HCT116 (cell line): ENCODE data around the gene RNF220. TPM values are rescaled to one million over a fixed set of nuclear protein-coding genes. Genes with fewer than 3 reads are reported as not detected.

Experiments
- ATAC-seq: fragments of 200-7000 bp; cut with Tn5 transposase; 2 replicates; pipeline ENCODE4 v1.9.1; 2020; ENCODE audit warnings: mild to moderate bottlenecking, moderate library complexity
- BruUV-seq: library from RNA; stranded (reverse); fragments of 400-500 nt; replicated peaks from 2 replicates; lab custom pipeline; 2021; lab: Mats Ljungman, UMichigan
- CTCF ChIA-PET: fragments of 300-600 bp; sonication (Branson Sonifier 250); formaldehyde crosslinking; loops from one replicate; lab custom pipeline; 2021; ENCODE audit warnings: antibody characterized with exemption; lab: Charles Lee
- POLR2A ChIA-PET: fragments of 300-600, 350-600 bp; sonication (Branson Sonifier 250); formaldehyde crosslinking; loops from one replicate; lab custom pipeline; 2021; ENCODE audit warnings: antibody characterized with exemption; lab: Charles Lee
- RAD21 ChIA-PET, 2 experiments: fragments of 300-600 bp; sonication (Branson Sonifier 250); formaldehyde crosslinking; loops; one replicate each; lab custom pipeline; 2023; ENCODE audit warnings: low total read pairs in 2 of 2; ENCODE audit not compliant: uncharacterized antibody in 2 of 2, unreplicated experiment in 2 of 2, low non-redundant PET in 1 of 2; lab: Charles Lee
- DNase-seq: peaks from one replicate; pipeline ENCODE4 v3.0.0-alpha.2; 2010; ENCODE audit warnings: low read depth, low spot score
- H2AFZ ChIP-seq: fragments of 200-600 bp; shearing (Covaris generic), sonication (generic); 2 replicates; pipeline ENCODE4 v1.6.1; 2017; ENCODE audit warnings: low read depth, mixed run types, mixed read lengths, antibody characterized with exemption, low read length; ENCODE audit not compliant: poor library complexity, severe bottlenecking
- H3K27ac ChIP-seq: 2 replicates; pipeline ENCODE4 v1.5.1; 2012; ENCODE audit warnings: low read depth, low read length
- H3K27me3 ChIP-seq: fragments of 200-600 bp; sonication (generic); 2 replicates; pipeline ENCODE4 v1.6.1; 2016; ENCODE audit warnings: mixed run types, low read length, mixed read lengths; ENCODE audit not compliant: insufficient read depth
- H3K36me3 ChIP-seq, 2 experiments: fragments of 200-500 bp in 1 of 2; fragments of 200-600 bp in 1 of 2; sonication (Bioruptor generic) in 1 of 2; sonication (generic) in 1 of 2; 2 replicates each; pipeline versions ENCODE4 v1.5.1 to v1.6.1; 2014 to 2016; ENCODE audit warnings: low read length in 2 of 2, inconsistent platforms in 1 of 2, mixed read lengths in 1 of 2, mixed run types in 1 of 2; ENCODE audit not compliant: insufficient read depth in 2 of 2, control insufficient read depth in 1 of 2
- H3K4me1 ChIP-seq, 2 experiments: fragments of 200-600 bp in 1 of 2; sonication (generic) in 1 of 2; 2 replicates each; pipeline versions ENCODE4 v1.5.1 to v1.6.1; 2012 to 2017; ENCODE audit warnings: low read length in 2 of 2, inconsistent platforms in 1 of 2, mild to moderate bottlenecking in 1 of 2, mixed read lengths in 1 of 2, mixed run types in 1 of 2, moderate library complexity in 1 of 2; ENCODE audit not compliant: insufficient read depth in 2 of 2, control insufficient read depth in 1 of 2
- H3K4me2 ChIP-seq: fragments of 200-600 bp; sonication (generic); 2 replicates; pipeline ENCODE4 v1.6.1; 2017; ENCODE audit warnings: mixed run types, low read length, mixed read lengths
- H3K4me3 ChIP-seq, 2 experiments: fragments of 200-600 bp in 1 of 2; sonication (generic) in 1 of 2; replicated peaks in 1 of 2; 2 replicates each; pipeline ENCODE4 v1.5.1; 2011 to 2016; ENCODE audit warnings: low read length in 2 of 2, control low read depth in 1 of 2, low read depth in 1 of 2, mild to moderate bottlenecking in 1 of 2, mixed read lengths in 1 of 2, mixed run types in 1 of 2
- H3K79me2 ChIP-seq: fragments of 200-600 bp; sonication (generic); 2 replicates; pipeline ENCODE4 v1.6.1; 2017; ENCODE audit warnings: mild to moderate bottlenecking, mixed run types, low read length, moderate library complexity, mixed read lengths; ENCODE audit not compliant: insufficient read depth
- H3K9ac ChIP-seq: fragments of 200-600 bp; sonication (generic); 2 replicates; pipeline ENCODE4 v1.6.1; 2016; ENCODE audit warnings: low read length, mixed read lengths
- H3K9me2 ChIP-seq: fragments of 200-600 bp; sonication (generic), shearing (Covaris generic); 2 replicates; pipeline ENCODE4 v1.6.1; 2017; ENCODE audit warnings: mixed run types, mild to moderate bottlenecking, moderate library complexity; ENCODE audit not compliant: insufficient read depth
- H3K9me3 ChIP-seq, 2 experiments: fragments of 200-500 bp in 1 of 2; fragments of 200-600 bp in 1 of 2; sonication (Bioruptor generic) in 1 of 2; sonication (generic) in 1 of 2; 2 replicates each; pipeline ENCODE4 v1.6.1; 2014 to 2017; ENCODE audit warnings: low read length in 2 of 2, mixed read lengths in 2 of 2, inconsistent platforms in 1 of 2, low read depth in 1 of 2, mild to moderate bottlenecking in 1 of 2, mixed run types in 1 of 2, moderate library complexity in 1 of 2; ENCODE audit not compliant: control insufficient read depth in 1 of 2, insufficient read depth in 1 of 2
- H4K20me1 ChIP-seq: fragments of 200-600 bp; sonication (generic), shearing (Covaris generic); 2 replicates; pipeline ENCODE4 v1.6.1; 2017; ENCODE audit warnings: mixed run types, mild to moderate bottlenecking, moderate library complexity; ENCODE audit not compliant: insufficient read depth
- ATF3 ChIP-seq: IDR thresholded peaks from 2 replicates; pipeline ENCODE4 v1.6.1; 2012
- CBX3 ChIP-seq: IDR thresholded peaks from 2 replicates; pipeline ENCODE4 v1.6.1; 2012; ENCODE audit warnings: low read depth
- CEBPB ChIP-seq: IDR thresholded peaks from 2 replicates; pipeline ENCODE4 v1.6.1; 2012; ENCODE audit warnings: low read depth
- CTCF ChIP-seq, 3 experiments: fragments of 200-600 bp in 1 of 3; sonication (generic) in 1 of 3; IDR thresholded peaks in 2 of 3; conservative IDR thresholded peaks in 1 of 3; 2 replicates each; pipeline ENCODE4 v1.5.1; 2012 to 2017; ENCODE audit warnings: low read depth in 2 of 3, low read length in 2 of 3, antibody characterized with exemption in 1 of 3, borderline replicate concordance in 1 of 3, control low read depth in 1 of 3, mild to moderate bottlenecking in 1 of 3, mixed read lengths in 1 of 3, mixed run types in 1 of 3, moderate library complexity in 1 of 3; ENCODE audit not compliant: insufficient read depth in 1 of 3
- EGR1 ChIP-seq: IDR thresholded peaks from 2 replicates; pipeline ENCODE4 v1.6.1; 2012; ENCODE audit warnings: low read depth
- ELF1 ChIP-seq: IDR thresholded peaks from 2 replicates; pipeline ENCODE4 v1.6.1; 2012; ENCODE audit warnings: low read depth, borderline replicate concordance
- EZH2 ChIP-seq: fragments of 200-600 bp; sonication (generic); IDR thresholded peaks from 2 replicates; pipeline ENCODE4 v1.6.1; 2017; ENCODE audit warnings: antibody characterized with exemption, mixed run types
- EZH2phosphoT487 ChIP-seq: fragments of 200-600 bp; IDR thresholded peaks from 2 replicates; pipeline ENCODE4 v1.6.1; 2018; ENCODE audit warnings: antibody characterized with exemption, borderline replicate concordance
- FOSL1 ChIP-seq: IDR thresholded peaks from 2 replicates; pipeline ENCODE4 v1.6.1; 2012; ENCODE audit warnings: low read depth
- POLR2A ChIP-seq: IDR thresholded peaks from 2 replicates; pipeline ENCODE4 v1.7.0; 2011; ENCODE audit warnings: borderline replicate concordance; ENCODE audit not compliant: insufficient read depth, insufficient read length; ENCODE audit errors: extremely low read depth
- POLR2AphosphoS5 ChIP-seq: IDR thresholded peaks from 2 replicates; pipeline ENCODE4 v1.6.1; 2011; ENCODE audit warnings: mild to moderate bottlenecking, low read depth, low read length, moderate library complexity
- RAD21 ChIP-seq: IDR thresholded peaks from 2 replicates; pipeline ENCODE4 v1.6.1; 2012; ENCODE audit warnings: low read depth, mild to moderate bottlenecking
- SIN3A ChIP-seq: IDR thresholded peaks from 2 replicates; pipeline ENCODE4 v1.6.1; 2012; ENCODE audit warnings: low read depth
- SP1 ChIP-seq: IDR thresholded peaks from 2 replicates; pipeline ENCODE4 v1.6.1; 2012; ENCODE audit warnings: low read depth
- SRF ChIP-seq: IDR thresholded peaks from 2 replicates; pipeline ENCODE4 v1.6.1; 2012; ENCODE audit warnings: low read depth
- TCF7L2 ChIP-seq: IDR thresholded peaks from 2 replicates; pipeline ENCODE4 v1.7.0; 2011; ENCODE audit warnings: borderline replicate concordance, inconsistent platforms; ENCODE audit not compliant: insufficient read depth, insufficient read length; ENCODE audit errors: extremely low read depth
- YY1 ChIP-seq: IDR thresholded peaks from 2 replicates; pipeline ENCODE4 v1.6.1; 2011; ENCODE audit warnings: low read length, low read depth, moderate library complexity, mild to moderate bottlenecking; ENCODE audit not compliant: insufficient replicate concordance; ENCODE audit errors: extremely low read depth
- ZBTB33 ChIP-seq: IDR thresholded peaks from 2 replicates; pipeline ENCODE4 v1.6.1; 2011; ENCODE audit warnings: mild to moderate bottlenecking, low read length, moderate library complexity; ENCODE audit not compliant: insufficient replicate concordance; ENCODE audit errors: extremely low read depth
- ZNF274 ChIP-seq: fragments of 200-500 bp; sonication (Bioruptor generic); IDR thresholded peaks from 2 replicates; pipeline ENCODE4 v1.6.1; 2014; ENCODE audit warnings: mild to moderate bottlenecking, low read depth, low read length, inconsistent platforms
- intact Hi-C: fragments of 100-400 bp; cut with micrococcal nuclease; formaldehyde crosslinking; loops from 2 replicates; pipeline ENCODE4 v1.10.0; 2022
- total RNA-seq: library from RNA; stranded (reverse); gene quantifications from one replicate; pipeline ENCODE4 v1.2.1, GENCODE V29; 2021; ENCODE audit not compliant: unreplicated experiment

The RNF220 gene
- total RNA-seq, 1 experiment from 2014 or later, result 84.5 TPM

- TF ChIP-seq ZBTB33 (no peak), RAD21 (no peak), EZH2phosphoT487 (no peak), ELF1 (no peak), YY1 (no peak), ZNF274 (no peak), CBX3 (no peak), FOSL1 (no peak), POLR2A (no peak), POLR2AphosphoS5 (no peak)
- TF ChIP-seq, all 23 proteins: peak for 0
Measured at GRCh38 chr1:44453798-44454349, 48.8 kb downstream of the RNF220 start (continued).

GRCh38 chr1:44454704-44455103 is 49.6 kb downstream of the RNF220 start:
- Histone ChIP-seq H3K4me1 (no peaks in the 10 kb centered on the region), H2AFZ (no peak overlapping the region), H3K9me2 (no peaks in the 10 kb centered on the region), H3K9me3 (no peaks in the 10 kb centered on the region), H3K27me3 (0 out of 2 replicates have a peak, but pooled peaks cover 4% of the 10 kb centered on the region), H3K79me2 (no peaks in the 10 kb centered on the region), H3K36me3 (no peaks in the 10 kb centered on the region), H3K4me3 (no peak overlapping the region), H3K4me2 (no peak overlapping the region), H3K9ac (no peak overlapping the region), H4K20me1 (no peaks in the 10 kb centered on the region), H3K27ac (no peak overlapping the region)
- no peak for ATAC-seq
- ChIA-PET POLR2A (no interaction called here), RAD21 (no interaction called here), CTCF (no interaction called here)
- intact Hi-C loops, result no loop called here
- BruUV-seq, result no TSS peak
- DNase-seq, result no peak
- TF ChIP-seq TCF7L2 (no peak), RAD21 (no peak), CEBPB (no peak), ZNF274 (no peak), ZBTB33 (no peak), SP1 (no peak), SIN3A (no peak), EZH2 (no peak), YY1 (no peak), EGR1 (no peak), EZH2phosphoT487 (no peak), ATF3 (no peak), SRF (no peak), FOSL1 (no peak), CTCF (IDR thresholded peaks at IDR 0.05 in 2 of 3, conservative IDR thresholded peaks at IDR 0.05 in 1 of 3; ENCODE audit: borderline replicate concordance in 1 of 3, insufficient read depth in 1 of 3, low read depth in 2 of 3, low read length in 2 of 3) (no peak), POLR2AphosphoS5 (no peak)
